IMR-90 (cell line): Measurements from ENCODE around the gene SNAP29. TPM values are rescaled to one million over a fixed set of nuclear protein-coding genes. Genes with fewer than 3 reads are reported as not detected.

Source experiments
- ATAC-seq: fragments of 200-7000 bp; cut with Tn5 transposase; 2 replicates; pipeline ENCODE4 v1.9.1; 2020; ENCODE audit warnings: low read depth, mild to moderate bottlenecking, moderate library complexity
- BruUV-seq: library from RNA; stranded (reverse); fragments of 400-500 nt; replicated peaks from 2 replicates; lab custom pipeline; 2021; lab: Mats Ljungman, UMichigan
- CTCF ChIA-PET: fragments of 300-600 bp; formaldehyde crosslinking; extraction: SDS; loops from one replicate; lab custom pipeline; 2021; ENCODE audit warnings: antibody characterized with exemption; lab: Yijun Ruan, JAX
- POLR2A ChIA-PET: fragments of 300-600 bp; sonication (Branson Sonifier 250); formaldehyde crosslinking; loops from one replicate; lab custom pipeline; 2022; ENCODE audit warnings: antibody characterized with exemption; ENCODE audit not compliant: unreplicated experiment; lab: Charles Lee
- DNase-seq: peaks from one replicate; pipeline ENCODE4 v3.0.0; 2013
- H2AFZ ChIP-seq: replicated peaks from 2 replicates; pipeline ENCODE3; 2013; ENCODE audit warnings: low read length, mild to moderate bottlenecking; ENCODE audit not compliant: poor library complexity
- H2AK5ac ChIP-seq: 2 replicates; pipeline ENCODE4 v1.6.1; 2013; ENCODE audit warnings: low read depth, low read length, inconsistent platforms
- H2AK9ac ChIP-seq: replicated peaks from 2 replicates; pipeline ENCODE3; 2013; ENCODE audit warnings: mild to moderate bottlenecking, low read depth, low read length, moderate library complexity; ENCODE audit not compliant: poor library complexity
- H2BK120ac ChIP-seq: 2 replicates; pipeline ENCODE4 v1.6.1; 2013; ENCODE audit warnings: low read depth, low read length, inconsistent platforms
- H2BK15ac ChIP-seq: 3 replicates; pipeline ENCODE4 v1.6.1; 2013; ENCODE audit warnings: low read depth, low read length, inconsistent platforms
- H2BK20ac ChIP-seq: 2 replicates; pipeline ENCODE4 v1.6.1; 2013; ENCODE audit warnings: low read depth, mild to moderate bottlenecking, inconsistent platforms, low read length, moderate library complexity
- H2BK5ac ChIP-seq: 2 replicates; pipeline ENCODE4 v1.6.1; 2013; ENCODE audit warnings: mild to moderate bottlenecking, low read depth, low read length, inconsistent platforms; ENCODE audit not compliant: poor library complexity, severe bottlenecking
- H3K14ac ChIP-seq: replicated peaks from 2 replicates; pipeline ENCODE4 v1.6.1; 2013; ENCODE audit warnings: low read depth, low read length, inconsistent platforms
- H3K18ac ChIP-seq: 2 replicates; pipeline ENCODE4 v1.6.1; 2013; ENCODE audit warnings: low read depth, low read length, control low read depth
- H3K23ac ChIP-seq: 2 replicates; pipeline ENCODE4 v1.6.1; 2013; ENCODE audit warnings: low read depth, low read length, inconsistent platforms
- H3K27ac ChIP-seq: 2 replicates; pipeline ENCODE4 v1.5.1; 2013; ENCODE audit warnings: mild to moderate bottlenecking, control low read depth, low read length; ENCODE audit not compliant: insufficient read depth
- H3K27me3 ChIP-seq: 2 replicates; pipeline ENCODE4 v1.6.1; 2013; ENCODE audit warnings: low read length; ENCODE audit not compliant: control insufficient read depth, insufficient read depth
- H3K36me3 ChIP-seq: 2 replicates; pipeline ENCODE4 v1.6.1; 2013; ENCODE audit warnings: low read length, mixed read lengths; ENCODE audit not compliant: control insufficient read depth, insufficient read depth
- H3K4ac ChIP-seq: 2 replicates; pipeline ENCODE4 v1.6.1; 2013; ENCODE audit warnings: low read depth, low read length, inconsistent platforms
- H3K4me1 ChIP-seq: 2 replicates; pipeline ENCODE4 v1.6.1; 2013; ENCODE audit warnings: low read length, mixed read lengths; ENCODE audit not compliant: control insufficient read depth, insufficient read depth
- H3K4me2 ChIP-seq: 2 replicates; pipeline ENCODE4 v1.6.1; 2013; ENCODE audit warnings: low read depth, mild to moderate bottlenecking, control low read depth, low read length, moderate library complexity
- H3K4me3 ChIP-seq: 2 replicates; pipeline ENCODE4 v1.5.1; 2013; ENCODE audit warnings: low read depth, mild to moderate bottlenecking, control low read depth, low read length, moderate library complexity; ENCODE audit not compliant: insufficient read depth
- H3K56ac ChIP-seq: 2 replicates; pipeline ENCODE4 v1.6.1; 2013; ENCODE audit warnings: low read length, inconsistent platforms; ENCODE audit not compliant: insufficient read depth; ENCODE audit errors: extremely low read depth
- H3K79me1 ChIP-seq, 2 experiments: 2 replicates each; pipeline ENCODE4 v1.6.1; 2013; ENCODE audit warnings: low read length in 2 of 2, inconsistent platforms in 1 of 2, low read depth in 1 of 2
- H3K9ac ChIP-seq: 2 replicates; pipeline ENCODE4 v1.6.1; 2013; ENCODE audit warnings: low read depth, low read length, control low read depth
- H3K9me1 ChIP-seq: 2 replicates; pipeline ENCODE4 v1.6.1; 2013; ENCODE audit warnings: low read length, inconsistent platforms; ENCODE audit not compliant: insufficient read depth
- H3K9me3 ChIP-seq: 2 replicates; pipeline ENCODE4 v1.6.1; 2013; ENCODE audit warnings: low read length; ENCODE audit not compliant: control insufficient read depth, insufficient read depth
- H4K20me1 ChIP-seq: 2 replicates; pipeline ENCODE4 v1.6.1; 2013; ENCODE audit warnings: low read length, inconsistent platforms; ENCODE audit not compliant: insufficient read depth
- H4K5ac ChIP-seq: 2 replicates; pipeline ENCODE4 v1.6.1; 2013; ENCODE audit warnings: mild to moderate bottlenecking, low read depth, low read length, control low read depth
- H4K8ac ChIP-seq, 2 experiments: 2 replicates each; pipeline ENCODE4 v1.6.1; 2013; ENCODE audit warnings: low read depth in 2 of 2, low read length in 2 of 2, control low read depth in 1 of 2, inconsistent platforms in 1 of 2
- H4K91ac ChIP-seq: 2 replicates; pipeline ENCODE4 v1.6.1; 2013; ENCODE audit warnings: low read depth, low read length, inconsistent platforms; ENCODE audit not compliant: insufficient read depth
- BHLHE40 ChIP-seq: fragments of 150-350 bp; IDR thresholded peaks from 2 replicates; pipeline ENCODE4 v1.6.1; 2016; ENCODE audit warnings: mild to moderate bottlenecking, low read depth, low read length
- CEBPB ChIP-seq: IDR thresholded peaks from 2 replicates; pipeline ENCODE4 v1.6.1; 2012; ENCODE audit warnings: low read depth, low read length, improper control_type of control experiment
- CTCF ChIP-seq: conservative IDR thresholded peaks from 2 replicates; pipeline ENCODE4 v1.5.1; 2012; ENCODE audit warnings: mild to moderate bottlenecking, low read depth, low read length, improper control_type of control experiment
- FOS ChIP-seq: fragments of 150-350 bp; IDR thresholded peaks from 2 replicates; pipeline ENCODE4 v1.6.1; 2016; ENCODE audit warnings: low read depth, low read length
- MXI1 ChIP-seq: IDR thresholded peaks from 2 replicates; pipeline ENCODE4 v1.6.1; 2012; ENCODE audit warnings: low read depth, mild to moderate bottlenecking, low read length, moderate library complexity, borderline replicate concordance
- RAD21 ChIP-seq: IDR thresholded peaks from 2 replicates; pipeline ENCODE4 v1.6.1; 2012; ENCODE audit warnings: low read length, improper control_type of control experiment
- RCOR1 ChIP-seq: IDR thresholded peaks from 2 replicates; pipeline ENCODE4 v1.6.1; 2012; ENCODE audit warnings: mild to moderate bottlenecking, low read length, improper control_type of control experiment; ENCODE audit not compliant: insufficient replicate concordance
- RFX5 ChIP-seq: IDR thresholded peaks from 2 replicates; pipeline ENCODE4 v1.8.0; 2012; ENCODE audit warnings: low read depth, mild to moderate bottlenecking, low read length, moderate library complexity
- SMC3 ChIP-seq: fragments of 150-350 bp; IDR thresholded peaks from 2 replicates; pipeline ENCODE4 v1.6.1; 2016; ENCODE audit warnings: low read depth, mild to moderate bottlenecking, antibody characterized with exemption, low read length, moderate library complexity
- WGBS, 2 experiments: methylation state at CpG; one replicate each; pipeline versions ENCODE4 v1.1.5 to v1.1.7; 2013; ENCODE audit warnings: missing lambda C conversion rate in 2 of 2; ENCODE audit not compliant: insufficient read length in 1 of 2; ENCODE audit errors: extremely low coverage in 2 of 2; 5-methylcytosine and 5-hydroxymethylcytosine counted together
- dilution Hi-C: fragments of 300-500 bp; cut with HindIII; formaldehyde crosslinking; loops from one replicate; pipeline ENCODE4 v1.14.3; 2018; ENCODE audit warnings: low sequenced_read_pairs; ENCODE audit not compliant: unreplicated experiment
- in situ Hi-C: fragments of 300-500 bp; cut with MboI; formaldehyde crosslinking; loops from 3 replicates; pipeline ENCODE4 v1.14.3; 2019; ENCODE audit warnings: low sequenced_read_pairs, inconsistent platforms, mixed read lengths
- intact Hi-C: fragments of 100-400 bp; cut with micrococcal nuclease; formaldehyde crosslinking; loops from 2 replicates; pipeline ENCODE4 v1.10.0; 2022
- polyA plus RNA-seq, 3 experiments: library from polyadenylated mRNA; depleted of rRNA; stranded (reverse); fragments of >200 nt; gene quantifications; 2 replicates each; pipeline ENCODE4 v1.2.3, GENCODE V29; 2012; ENCODE audit warnings: low replicate concordance in 1 of 3
- total RNA-seq: library from RNA; depleted of rRNA; stranded (reverse); fragments of >200 nt; gene quantifications from 2 replicates; pipeline ENCODE4 v1.2.3, GENCODE V29; 2012

The SNAP29 gene
- total and polyA plus RNA-seq, 2 of the 4 experiments (the other 2 are of a cell fraction), result 10.6 to 29.5 TPM

DNA sequence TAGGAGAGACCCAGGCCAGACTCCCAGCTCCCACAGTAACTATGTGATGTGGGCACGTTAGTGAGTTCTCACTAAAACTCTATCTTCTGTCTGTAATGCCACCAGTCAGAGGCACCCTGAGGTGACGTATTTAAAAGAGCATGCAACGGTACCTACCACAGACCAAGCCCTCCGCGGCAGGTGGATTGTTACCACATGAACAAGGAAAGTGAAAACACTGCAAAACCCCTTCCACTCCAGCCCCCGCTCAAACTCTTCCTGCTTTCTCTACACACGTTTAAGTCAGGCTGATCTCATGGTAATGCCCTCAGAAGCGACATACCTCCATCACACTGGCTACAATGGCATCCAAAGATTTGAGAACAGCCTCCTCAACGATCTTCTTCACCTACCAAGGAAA is 48.2 kb upstream of the SNAP29 start:
- Histone ChIP-seq H2AK9ac (no peak overlapping the region), H3K14ac (no peak overlapping the region), H4K5ac (no peak overlapping the region), H3K23ac (no peak overlapping the region), H3K18ac (no peak overlapping the region), H2BK15ac (no peak overlapping the region), H3K4me1 (peaks cover 7% of the 10 kb centered on the region), H4K91ac (no peak overlapping the region), H3K9ac (no peak overlapping the region), H3K27ac (no peak overlapping the region), H2BK20ac (no peak overlapping the region), H3K4me3 (no peak overlapping the region), H3K79me1 (peaks cover 5 to 19% of the 10 kb centered on the region in 2 experiments; a peak in 3 of 4 replicates), H4K20me1 (no peaks in the 10 kb centered on the region), H4K8ac (no peak overlapping the region), H2BK120ac (no peak overlapping the region), H3K9me1 (peaks cover 11% of the 10 kb centered on the region), H3K9me3 (no peaks in the 10 kb centered on the region), H3K4me2 (no peak overlapping the region), H3K36me3 (peaks cover 27% of the 10 kb centered on the region), H2BK5ac (no peak overlapping the region), H2AK5ac (no peak overlapping the region), H2AFZ (no peak overlapping the region), H3K4ac (no peak overlapping the region), H3K27me3 (no peaks in the 10 kb centered on the region), H3K56ac (no peak overlapping the region)
- TF ChIP-seq CEBPB (no peak), RCOR1 (no peak), SMC3 (no peak), BHLHE40 (no peak), RFX5 (no peak), MXI1 (no peak), FOS (no peak), CTCF (no peak), RAD21 (no peak)
- intact Hi-C loops, result no loop called here
- POLR2A ChIA-PET, result no interaction called here
- no peak for DNase-seq
- WGBS, 2 experiments, result 80% methylated on average over 2 of the region's 9 CpGs; no CpG with 5 or more reads in 1 of the 2 experiments
- dilution Hi-C loops, result no loop called here
- no TSS peak for BruUV-seq
- no peak for ATAC-seq
- CTCF ChIA-PET, result no interaction called here
- in situ Hi-C loops, result no loop called here
